Stimulated activated naive CD8-positive, alpha-beta T cell treated with anti-CD3 and anti-CD28 coated beads, Interleukin-15, Interleukin-2, amounts not matched to agents 100 U/mL and 50 U/mL, for 24 hours (primary cell): ENCODE data around the gene PCNX2.
"Not testable (repeated sequence)": the region's sequence is repeated elsewhere in the genome, so short reads cannot be mapped to it uniquely, and the experiment has no call there.

Experiments used
- ATAC-seq: fragments of 150-1000 bp; cut with Tn5 transposase; one replicate; pipeline ENCODE4 v1.10.0; 2021
- DNase-seq: peaks from one replicate; pipeline ENCODE4 v3.0.0; 2021

PCNX2 gene

DNA sequence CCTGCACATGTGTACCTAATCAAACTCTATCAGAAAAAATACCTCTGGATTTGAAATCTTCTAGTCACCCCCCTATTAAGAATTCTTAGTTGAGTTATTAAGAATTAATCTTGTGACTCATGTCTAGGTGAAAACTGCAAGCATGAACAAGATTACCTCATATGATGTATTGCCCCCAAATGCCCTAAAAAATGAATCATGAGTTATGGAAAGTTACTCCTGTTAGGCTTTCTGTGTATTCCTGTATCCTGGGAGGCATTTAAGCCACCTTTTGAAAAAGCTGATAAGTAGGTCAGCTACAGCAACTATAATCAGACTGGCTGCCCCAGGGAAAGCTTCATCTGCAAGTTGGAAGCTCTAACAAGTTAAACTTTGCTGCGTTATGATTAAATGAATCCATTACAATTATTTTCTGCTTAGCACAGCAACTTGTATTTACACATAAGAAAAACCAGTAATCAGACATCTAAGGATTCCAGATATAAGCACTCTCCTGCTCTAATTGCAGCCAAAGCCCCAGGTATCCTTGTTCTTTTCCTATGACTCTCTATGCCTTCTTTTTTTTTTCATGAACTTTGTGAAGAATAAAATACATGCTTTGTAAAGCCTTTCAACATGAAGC lies 197.5 kb downstream of the PCNX2 start:
- no peak for ATAC-seq
- no peak for DNase-seq

DNA sequence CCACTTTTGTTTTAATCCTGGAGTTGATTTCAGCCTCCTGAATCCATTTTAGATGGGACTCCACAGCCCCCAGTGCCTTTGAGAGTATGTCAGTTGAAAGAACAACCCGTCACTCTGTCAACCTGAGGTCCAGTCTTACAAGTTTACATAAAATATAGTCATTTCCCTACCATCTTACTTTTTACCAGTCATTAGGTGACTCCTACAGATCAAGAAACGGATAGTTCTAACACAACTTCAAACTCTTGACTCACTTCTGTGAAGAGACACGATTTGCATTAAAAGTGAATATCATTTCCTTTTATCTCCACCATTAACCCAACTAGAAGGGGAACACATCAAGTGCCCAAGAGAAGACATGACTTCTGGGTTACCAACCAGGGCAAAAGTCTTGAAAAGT lies 198.0 kb downstream of the PCNX2 start:
- no peak for ATAC-seq
- no peak for DNase-seq

DNA sequence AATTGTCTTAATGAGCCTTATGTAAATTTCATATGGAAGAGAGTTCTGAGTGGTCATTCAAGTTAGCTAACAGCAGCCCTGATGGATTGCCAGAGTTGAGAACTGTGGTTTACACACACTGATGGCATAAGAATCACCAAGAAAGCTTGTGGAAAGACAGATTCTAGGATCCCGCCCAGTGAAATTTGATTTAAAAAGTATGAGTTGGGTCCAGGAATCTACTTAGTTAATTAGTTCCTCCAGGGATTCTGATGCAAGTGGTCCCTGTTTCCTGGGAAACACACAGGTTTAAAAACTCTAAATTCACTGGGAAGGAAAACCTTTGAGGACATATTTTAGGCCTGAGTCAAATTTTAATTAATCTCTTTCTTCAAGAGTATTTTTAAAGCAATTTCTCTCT lies 200.8 kb downstream of the PCNX2 start:
- no peak for ATAC-seq
- no peak for DNase-seq

DNA sequence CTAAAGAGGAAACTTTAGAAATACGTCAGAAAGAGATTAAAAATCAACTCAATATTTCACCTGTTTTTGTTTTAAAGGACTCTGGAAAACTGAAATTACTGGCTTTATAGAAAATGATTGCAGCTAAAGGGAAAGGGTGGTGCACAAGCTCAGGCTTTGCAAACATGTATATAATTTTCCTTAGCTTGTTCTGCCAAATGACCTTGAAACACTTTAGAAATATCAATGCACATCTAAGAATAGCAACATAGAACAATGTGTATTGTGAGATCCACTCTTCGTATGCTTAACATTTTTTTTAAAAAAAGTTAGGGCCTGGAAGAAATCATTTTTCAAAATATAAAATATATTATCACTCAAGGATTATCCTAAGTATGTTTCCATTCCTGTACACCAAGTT lies 201.3 kb downstream of the PCNX2 start:
- DNase-seq (no peak), ATAC-seq (no peak)

DNA sequence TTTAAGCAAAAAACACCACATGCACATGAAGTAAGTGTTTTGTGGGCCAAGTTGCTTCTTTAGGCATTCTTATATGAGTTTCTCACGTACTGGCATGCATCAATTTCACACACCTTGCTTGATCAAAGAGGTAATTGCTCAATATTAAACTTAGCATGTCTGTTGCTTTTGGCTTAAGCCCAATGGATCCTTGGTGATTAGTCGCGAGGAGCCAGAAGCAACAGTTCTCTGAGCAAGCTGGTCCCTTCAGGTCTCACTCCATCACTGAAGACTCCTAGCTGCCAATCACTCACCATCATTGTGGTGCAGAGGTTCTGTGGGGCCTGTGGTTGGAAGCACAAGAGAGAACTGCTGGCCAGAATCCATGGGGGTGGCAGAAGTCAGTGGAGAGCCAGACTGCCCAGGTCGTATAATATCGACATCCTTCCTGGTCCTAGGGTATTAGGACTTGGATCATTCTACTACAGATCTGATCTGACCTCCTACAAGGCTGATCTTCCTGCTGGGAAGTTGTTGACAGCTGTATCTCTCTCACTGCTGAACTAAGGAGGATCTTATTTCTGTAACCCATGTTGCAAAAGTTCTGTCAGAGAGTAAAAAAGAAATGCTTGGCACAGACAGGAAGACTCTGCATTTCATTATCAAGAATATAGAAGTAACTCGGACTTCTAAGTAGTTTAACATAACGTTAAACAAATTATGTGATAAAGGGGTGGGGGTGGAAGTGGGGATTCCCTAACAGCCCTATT lies 204.6 kb downstream of the PCNX2 start:
- no peak for ATAC-seq
- DNase-seq: no peak

DNA sequence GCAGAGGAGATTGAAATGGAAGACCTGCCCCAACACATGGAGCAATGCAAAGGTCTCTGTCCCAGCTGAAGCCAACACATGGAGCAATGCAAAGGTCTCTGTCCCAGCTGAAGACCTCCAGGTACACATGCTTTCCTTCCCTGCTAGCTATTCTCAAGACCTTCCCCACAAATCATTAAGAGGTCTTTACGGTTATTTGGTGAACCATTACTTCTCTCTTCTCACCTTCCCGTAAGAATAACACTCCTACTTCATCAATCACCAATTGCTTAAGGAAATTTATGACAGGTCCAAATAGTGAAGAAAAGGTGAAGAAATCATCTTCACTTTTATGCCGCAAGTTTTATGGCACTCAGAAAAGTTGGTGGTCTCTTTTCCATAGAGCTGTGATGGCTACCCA lies 206.3 kb downstream of the PCNX2 start:
- no peak for DNase-seq
- ATAC-seq: no peak

DNA sequence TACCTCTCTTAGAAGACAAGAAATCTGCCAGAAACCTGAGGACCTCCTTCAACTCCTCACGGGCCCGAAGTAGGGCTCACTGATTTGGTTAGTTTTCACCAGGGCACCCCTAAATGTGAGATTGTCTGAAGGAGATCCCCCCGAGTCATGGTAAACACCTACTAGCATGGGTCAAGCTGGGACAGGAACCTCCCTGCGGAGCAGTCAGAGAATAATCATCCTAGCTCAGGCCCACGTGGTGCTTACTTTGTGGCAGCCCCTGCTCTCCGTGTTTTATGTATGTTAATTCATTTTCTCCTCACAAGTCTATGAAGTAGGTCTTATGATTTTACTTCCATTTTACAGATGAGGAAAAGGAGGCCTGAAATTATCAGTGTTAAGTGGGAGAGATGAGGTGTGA lies 206.9 kb downstream of the PCNX2 start:
- ATAC-seq (no peak), DNase-seq (no peak)

DNA sequence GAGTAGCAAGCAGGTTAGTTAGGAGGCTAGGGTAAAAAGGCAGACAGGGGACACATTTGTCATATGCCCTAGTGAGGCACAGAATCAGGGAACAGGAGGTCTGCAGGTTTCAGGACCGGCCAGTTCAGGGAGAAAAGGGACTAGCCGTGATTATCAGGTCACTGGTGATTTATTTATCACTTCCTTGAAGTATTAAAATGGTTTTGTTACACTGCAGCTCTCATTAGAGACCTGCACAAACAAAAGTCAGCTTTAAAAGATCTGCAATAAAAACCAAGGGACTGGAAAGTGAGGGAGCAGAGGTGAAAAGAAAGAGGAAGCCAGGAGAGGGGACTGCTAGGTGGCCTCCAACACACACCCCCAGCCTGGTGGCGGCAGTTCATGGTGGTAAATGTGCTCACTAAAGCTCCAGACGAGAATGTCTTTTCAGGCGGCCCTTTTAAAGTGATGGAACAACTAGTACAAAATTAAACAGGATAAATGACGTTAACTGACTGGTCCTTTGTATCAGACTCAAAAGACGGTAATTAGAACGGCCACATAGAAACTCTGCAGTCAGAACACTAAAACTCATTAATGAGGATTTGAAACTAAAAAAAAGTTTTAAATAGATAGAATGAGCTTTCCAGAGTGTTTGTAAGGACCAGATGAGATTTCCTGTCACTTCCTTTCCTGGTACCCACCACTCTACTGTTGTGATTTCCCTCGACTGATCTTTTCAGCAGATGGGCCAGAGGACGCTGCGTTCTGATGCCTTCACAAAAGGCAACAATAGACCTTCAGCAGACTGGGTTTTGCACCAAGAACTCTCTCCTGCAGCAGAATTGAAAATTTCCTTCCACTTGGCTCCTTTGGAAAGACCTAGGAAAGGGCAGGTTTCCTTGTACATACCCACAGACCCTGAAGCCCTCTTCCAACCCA lies 208.3 kb downstream of the PCNX2 start:
- ATAC-seq (no peak), DNase-seq (no peak)

DNA sequence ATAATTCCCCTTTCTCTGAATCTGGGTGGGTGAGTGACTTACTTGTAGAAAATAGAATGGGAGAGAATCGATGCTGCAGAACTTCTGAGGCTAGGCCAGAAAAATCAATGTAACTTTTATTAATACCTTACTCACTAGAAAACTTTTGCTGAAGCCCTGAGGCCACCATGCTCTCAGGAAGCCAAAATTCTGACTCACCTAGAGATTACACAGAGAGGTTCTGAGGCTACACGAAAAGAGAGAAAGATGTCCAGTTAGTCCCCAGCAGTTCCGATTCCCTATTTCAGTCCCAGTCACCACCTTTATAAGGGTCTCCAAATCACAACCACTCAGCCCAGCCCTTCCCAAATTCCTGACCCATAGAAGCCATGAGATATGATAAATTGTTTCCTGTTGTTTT lies 210.0 kb downstream of the PCNX2 start:
- ATAC-seq (no peak), DNase-seq (no peak)

DNA sequence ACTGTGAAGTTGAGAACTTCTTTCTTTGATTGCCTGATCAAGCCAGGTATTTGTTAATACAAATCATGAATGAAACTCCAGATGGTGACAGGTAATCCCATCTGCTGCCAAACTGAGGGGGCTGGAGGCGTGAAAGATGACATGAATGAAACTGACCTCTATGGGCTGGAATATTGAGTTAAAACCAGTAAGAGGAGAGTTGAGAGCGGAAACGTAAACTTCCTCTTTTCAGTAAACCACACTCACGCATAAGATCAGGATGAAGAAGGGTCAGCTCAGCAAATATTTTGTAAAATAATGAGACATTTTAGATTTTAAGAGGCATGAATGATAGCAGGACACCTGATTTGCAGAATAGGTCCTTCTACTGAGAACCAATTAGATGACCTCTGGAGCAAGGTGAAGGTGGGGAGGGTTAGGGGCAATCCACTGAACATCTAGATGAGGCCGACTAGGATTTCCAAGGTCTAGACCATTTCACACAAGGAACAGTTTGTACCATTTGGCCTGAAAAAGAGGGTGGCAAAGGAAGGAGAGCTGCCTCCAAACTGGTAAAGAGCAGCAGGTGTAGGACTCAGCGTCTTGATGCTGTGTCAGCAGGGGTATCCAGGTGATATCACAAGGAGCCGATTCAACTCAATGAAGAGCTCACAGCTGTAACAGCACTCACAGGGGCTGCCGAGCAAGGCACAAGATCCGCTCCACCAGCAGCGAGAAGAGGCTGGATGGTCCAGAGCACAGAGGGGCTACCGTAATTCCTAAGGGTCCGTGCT lies 212.6 kb downstream of the PCNX2 start:
- DNase-seq: no peak
- no peak for ATAC-seq

DNA sequence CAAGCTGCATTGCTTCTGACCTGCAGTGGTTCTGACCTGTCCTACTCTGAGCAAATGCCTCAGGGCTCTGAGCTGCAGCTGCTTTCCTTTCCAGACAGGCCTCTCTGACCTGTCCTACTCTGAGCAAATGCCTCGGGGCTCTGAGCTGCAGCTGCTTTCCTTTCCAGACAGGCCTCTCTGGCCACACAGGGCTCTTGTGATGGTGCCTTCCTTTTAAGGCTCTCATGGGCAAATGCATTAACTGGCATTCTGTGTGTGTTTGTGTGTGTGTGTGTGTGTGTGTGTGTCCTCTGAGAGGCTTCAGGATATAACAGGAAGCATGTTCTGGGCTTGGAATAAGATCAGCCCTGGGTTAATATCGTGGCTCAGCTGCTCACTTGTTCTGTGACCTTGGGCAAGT lies 213.8 kb downstream of the PCNX2 start:
- ATAC-seq (no peak), DNase-seq (no peak)

DNA sequence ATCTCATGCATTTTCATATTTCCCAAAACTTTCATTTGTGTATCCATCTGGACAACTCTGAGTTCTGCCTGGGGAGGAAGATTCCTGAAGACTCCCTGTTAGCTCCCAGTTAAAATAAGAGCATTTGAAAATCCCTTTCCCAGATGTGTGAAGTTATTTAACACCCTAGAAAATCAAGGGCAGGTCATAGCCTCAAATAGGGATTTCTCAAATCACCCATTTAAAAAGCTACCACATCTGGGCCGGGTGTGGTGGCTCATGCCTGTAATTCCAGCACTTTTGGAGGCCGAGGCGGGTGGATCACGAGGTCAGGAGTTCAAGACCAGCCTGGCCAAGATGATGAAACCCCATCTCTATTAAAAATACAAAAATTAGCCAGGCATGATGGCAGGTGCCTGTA lies 214.7 kb downstream of the PCNX2 start:
- not testable (repeated sequence) for DNase-seq, ATAC-seq

DNA sequence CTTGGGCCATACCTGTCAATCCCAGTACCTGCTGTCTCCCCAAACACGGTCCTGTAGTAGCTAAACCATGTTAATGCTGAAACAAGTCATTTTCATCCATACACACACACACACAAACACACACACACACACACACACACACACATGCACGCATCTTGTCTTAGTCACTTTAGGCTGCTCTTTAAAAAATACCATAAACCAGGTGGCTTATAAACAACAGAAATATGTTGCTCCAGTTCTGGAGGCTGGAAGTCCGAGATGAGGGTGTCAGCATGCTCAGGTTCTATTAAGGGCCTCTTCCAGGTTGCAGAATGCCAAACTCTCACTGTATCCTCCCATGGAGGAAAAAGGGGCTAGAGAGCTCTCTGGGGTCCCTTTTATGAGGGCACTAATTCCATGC lies 215.2 kb downstream of the PCNX2 start:
- DNase-seq (no peak), ATAC-seq (no peak)

DNA sequence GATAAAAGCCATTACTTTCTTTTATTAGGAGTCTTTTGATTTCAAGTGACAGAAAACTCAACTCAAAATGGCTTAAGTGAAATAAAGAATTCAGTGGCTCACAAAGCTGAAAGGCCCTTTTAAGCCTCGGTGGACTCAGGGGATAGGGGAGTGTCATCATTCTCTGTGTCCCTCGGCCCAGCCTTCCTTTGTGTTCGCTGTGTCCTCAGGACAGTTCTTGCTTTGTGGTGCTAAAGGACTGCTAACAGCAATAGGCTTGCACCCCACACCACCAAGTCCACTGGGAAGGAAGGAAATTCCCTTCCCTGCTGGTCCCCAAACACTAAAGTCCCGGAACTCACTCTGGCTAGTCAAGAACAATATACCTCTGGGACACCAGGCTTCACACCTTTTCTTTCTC lies 216.0 kb downstream of the PCNX2 start:
- ATAC-seq: no peak
- DNase-seq: no peak

DNA sequence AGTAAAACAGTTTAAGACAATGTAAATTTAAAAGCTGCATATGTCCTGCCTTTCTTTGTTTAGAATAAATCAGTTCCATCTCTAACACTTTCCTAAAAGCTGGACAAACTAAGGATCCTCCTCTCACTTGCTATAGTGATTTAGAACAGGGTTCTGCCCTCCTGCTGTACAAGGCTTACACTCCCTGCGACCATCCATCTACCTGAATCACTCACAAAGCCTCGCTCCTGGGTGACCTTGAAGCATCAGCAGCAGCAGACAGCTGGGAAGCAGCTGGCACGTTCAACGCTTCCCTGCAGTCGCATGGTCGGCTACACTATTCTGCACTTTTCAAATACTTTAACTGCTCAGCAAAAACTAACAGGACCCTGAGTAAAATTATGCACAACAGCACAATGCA lies 217.1 kb downstream of the PCNX2 start:
- no peak for ATAC-seq
- no peak for DNase-seq

DNA sequence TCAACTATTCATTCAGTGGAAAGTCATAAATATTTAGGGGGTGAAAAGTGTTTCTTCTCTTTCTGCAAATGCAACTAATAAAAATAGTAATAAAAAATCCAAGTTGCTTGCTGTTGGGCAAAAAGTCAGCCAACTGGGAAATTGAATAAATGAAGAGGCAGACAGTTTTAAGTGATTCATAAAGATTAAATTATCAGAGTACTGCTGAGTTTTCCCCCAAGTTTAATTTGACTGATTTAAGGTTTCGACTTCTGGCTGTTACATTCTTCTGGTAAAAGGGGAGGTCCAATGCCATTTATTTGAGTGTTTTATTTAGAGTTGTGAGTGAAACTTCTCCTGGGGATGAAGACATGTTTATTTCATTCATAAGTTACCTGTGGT lies 219.6 kb downstream of the PCNX2 start:
- DNase-seq (no peak), ATAC-seq (no peak)

DNA sequence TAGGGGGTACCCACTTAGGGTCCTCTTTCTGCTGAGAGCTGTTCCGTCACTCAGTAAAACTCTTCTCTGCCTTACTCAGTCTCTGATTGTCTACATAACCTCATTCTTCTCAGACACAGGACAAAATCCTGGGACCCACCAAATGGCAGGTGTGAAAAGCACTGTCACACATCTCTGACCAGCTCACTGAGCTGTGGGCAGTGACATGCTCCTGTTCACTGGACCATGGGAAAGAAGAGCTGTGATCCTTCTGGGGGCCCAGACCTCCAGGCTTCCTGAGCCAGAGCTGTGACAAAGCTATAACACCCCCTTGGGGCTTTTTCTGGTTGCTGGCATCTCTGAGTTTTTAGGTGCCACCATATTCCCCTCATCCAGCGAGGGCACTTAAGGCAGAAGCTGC lies 229.4 kb downstream of the PCNX2 start:
- DNase-seq: no peak
- no peak for ATAC-seq

DNA sequence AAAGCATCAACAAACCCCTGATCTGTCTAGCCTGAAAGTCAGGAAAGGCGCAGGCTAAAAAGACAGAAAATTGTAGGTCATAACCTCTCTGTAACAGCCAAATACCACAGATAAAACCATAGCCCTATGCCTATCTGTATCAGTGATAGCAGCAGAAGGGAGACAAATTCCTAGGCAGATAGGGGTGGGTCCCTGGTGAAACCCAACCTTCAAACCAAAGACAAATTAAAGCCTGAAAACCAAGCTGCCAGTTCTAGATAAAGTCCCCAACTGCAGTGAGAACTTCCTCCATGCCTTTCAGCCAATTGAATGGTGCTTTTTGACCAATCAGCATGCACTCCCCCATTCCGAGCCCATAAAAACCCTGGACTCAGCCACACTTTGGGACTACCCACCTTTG lies 229.8 kb downstream of the PCNX2 start:
- ATAC-seq (no peak), DNase-seq (no peak)

DNA sequence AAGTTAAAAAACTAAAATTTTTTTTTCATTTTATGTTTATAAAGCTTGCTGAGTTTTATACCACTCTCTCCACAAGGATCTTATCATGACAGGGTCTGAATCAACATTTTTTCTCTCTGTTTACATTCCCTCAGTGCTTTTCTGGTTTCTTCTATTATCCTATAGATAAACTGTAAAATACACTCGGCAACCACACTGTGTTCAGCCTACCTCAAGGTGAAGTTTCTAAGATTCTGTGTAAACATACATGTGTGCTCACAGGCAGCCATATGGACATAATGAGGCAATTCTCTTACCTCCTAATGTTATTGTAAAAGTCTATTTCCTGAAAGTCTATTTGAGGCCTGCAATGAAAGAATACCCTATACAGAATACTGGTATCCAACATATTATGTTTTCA lies 230.5 kb downstream of the PCNX2 start:
- ATAC-seq (no peak), DNase-seq (no peak)

DNA sequence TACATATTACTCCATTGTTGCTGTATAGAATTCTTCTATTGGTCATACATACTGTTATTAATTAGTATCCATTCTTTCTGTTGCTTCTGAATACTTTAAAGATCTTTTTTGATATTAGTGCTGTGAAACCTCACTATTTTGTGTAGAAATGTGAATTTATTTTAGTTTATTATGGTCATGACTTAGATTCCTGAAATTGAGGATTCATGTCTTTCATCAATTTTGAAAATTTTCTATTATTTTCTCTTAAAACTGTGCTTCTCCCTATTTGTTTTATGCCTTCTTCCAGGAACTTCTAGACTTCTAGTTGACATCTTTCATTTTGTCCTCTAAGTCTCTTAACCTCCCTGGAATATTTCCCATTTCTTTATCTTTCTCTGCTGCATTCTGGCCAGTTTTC lies 232.1 kb downstream of the PCNX2 start:
- DNase-seq: no peak
- no peak for ATAC-seq

DNA sequence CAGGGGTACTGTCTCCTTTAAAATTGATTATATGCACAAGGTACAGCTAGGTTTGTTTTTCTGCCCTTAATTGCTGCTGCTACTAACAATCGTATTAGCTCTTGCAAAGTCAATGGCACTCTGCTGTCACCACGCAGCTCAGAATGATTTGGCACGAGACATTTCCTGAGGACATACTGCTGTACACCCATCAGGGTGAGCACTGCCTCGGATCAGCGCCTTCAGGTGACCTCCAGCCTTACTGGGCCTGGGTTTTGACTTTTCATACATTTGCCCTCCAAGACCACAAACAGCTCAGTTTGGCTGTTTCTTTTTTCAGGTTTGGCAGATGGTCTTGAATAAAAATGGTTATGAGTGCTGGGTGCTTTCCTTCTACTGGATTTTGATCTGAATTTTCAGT lies 234.3 kb downstream of the PCNX2 start:
- no peak for ATAC-seq

DNA sequence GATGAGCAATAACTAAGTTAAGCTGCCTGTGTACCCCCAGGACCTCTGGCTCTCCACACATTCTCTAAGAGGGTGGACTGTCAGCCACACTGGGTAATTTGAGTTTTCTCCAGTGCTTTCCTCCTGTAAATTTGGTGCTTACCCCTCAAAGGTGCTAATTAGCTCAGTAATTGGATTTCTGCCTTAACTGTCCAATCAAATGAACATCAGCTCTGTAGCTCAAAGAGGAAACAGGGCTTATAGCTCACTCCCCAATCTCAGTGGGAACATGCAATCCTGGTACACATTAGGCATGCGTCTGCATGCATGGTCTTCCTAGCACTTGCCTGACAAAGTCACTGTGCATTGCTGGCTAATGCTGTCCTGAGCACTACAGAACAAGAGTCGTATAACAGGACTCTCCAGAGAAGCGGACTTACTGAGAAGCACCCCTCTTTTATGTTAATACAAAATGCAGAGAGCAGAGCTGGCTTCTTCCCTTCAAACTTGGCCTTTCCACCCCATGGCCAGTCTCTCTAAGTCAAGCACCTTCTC lies 235.0 kb downstream of the PCNX2 start:
- DNase-seq (no peak), ATAC-seq (no peak)

More for the DNA sequence above, 234.3 kb downstream of the PCNX2 start:
- no peak for DNase-seq
